ENCODE data around the gene STRN3.

DNA sequence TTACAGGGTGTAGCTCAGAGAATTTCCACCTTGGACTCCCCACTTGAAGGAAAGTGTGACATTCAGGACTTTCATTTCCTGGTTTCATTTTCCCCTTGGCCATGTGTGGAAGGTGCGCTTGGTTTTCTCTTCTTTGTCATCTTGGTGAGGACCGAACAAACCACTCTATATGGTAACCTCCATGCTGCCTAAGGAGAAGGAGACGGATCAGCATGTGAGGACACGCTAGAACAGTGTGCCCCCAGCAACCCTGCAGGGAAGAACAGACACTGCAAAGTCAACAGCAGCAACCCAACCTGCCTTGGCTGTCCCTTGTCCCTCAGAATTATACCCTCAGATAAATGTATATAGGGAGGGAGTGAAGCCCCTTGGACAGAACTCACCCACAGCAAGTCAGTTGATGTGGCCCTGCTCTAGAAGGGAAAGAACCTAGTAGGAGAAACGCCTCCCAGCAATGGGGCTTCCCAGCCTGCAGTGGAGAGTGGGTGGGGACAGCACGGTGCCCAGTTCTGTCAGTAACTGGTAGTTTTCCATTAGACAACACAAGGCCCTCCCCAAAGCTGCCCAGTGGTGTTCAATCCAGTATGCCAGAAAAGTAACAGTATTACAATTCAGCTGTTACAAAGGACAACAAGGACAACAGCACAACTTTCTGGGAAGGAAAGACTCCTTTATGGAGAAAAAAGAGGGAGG lies 170.7 kb downstream of the STRN3 start:
- TF ChIP-seq, protein P1, sequence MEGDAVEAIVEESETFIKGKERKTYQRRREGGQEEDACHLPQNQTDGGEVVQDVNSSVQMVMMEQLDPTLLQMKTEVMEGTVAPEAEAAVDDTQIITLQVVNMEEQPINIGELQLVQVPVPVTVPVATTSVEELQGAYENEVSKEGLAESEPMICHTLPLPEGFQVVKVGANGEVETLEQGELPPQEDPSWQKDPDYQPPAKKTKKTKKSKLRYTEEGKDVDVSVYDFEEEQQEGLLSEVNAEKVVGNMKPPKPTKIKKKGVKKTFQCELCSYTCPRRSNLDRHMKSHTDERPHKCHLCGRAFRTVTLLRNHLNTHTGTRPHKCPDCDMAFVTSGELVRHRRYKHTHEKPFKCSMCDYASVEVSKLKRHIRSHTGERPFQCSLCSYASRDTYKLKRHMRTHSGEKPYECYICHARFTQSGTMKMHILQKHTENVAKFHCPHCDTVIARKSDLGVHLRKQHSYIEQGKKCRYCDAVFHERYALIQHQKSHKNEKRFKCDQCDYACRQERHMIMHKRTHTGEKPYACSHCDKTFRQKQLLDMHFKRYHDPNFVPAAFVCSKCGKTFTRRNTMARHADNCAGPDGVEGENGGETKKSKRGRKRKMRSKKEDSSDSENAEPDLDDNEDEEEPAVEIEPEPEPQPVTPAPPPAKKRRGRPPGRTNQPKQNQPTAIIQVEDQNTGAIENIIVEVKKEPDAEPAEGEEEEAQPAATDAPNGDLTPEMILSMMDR (IDR thresholded peaks at IDR 0.05): no peak
- TF ChIP-seq EP300 (IDR thresholded peaks at IDR 0.05) (no peak), POLR2AphosphoS5 (IDR thresholded peaks at IDR 0.05) (no peak), POLR2A (IDR thresholded peaks at IDR 0.05) (no peak)
